Thyroid gland (tissue), 4 donors: ENCODE measurements around the gene PBX2. TPM values are rescaled to one million over a fixed set of nuclear protein-coding genes. Genes with fewer than 3 reads are reported as not detected.
"Not testable (repeated sequence)": the region's sequence is repeated elsewhere in the genome, so short reads cannot be mapped to it uniquely, and the experiment has no call there.

Experiments used
- DNase-seq, 2 donors: peaks; one replicate each; pipeline ENCODE4 v3.0.0-alpha.2; 2019
- H3K27ac ChIP-seq, 3 donors: fragments of 200-600 bp; sonication (generic); 1 replicate in 2 of 3; 2 replicates in 1 of 3; pipeline ENCODE4 v1.5.1; 2016 to 2019; ENCODE audit warnings: mild to moderate bottlenecking in 1 of 3, moderate library complexity in 1 of 3
- H3K27me3 ChIP-seq: fragments of 200-600 bp; sonication (generic); one replicate; pipeline ENCODE4 v1.5.1; 2019
- H3K36me3 ChIP-seq, 2 donors: fragments of 200-600 bp; sonication (generic); one replicate each; pipeline ENCODE4 v1.5.1; 2016 to 2019
- H3K4me1 ChIP-seq, 2 donors: fragments of 200-600 bp; sonication (generic); one replicate each; pipeline ENCODE4 v1.5.1; 2017 to 2019
- H3K4me3 ChIP-seq, 3 donors: fragments of 200-600 bp; sonication (generic); replicated peaks in 1 of 3; 1 replicate in 2 of 3; 2 replicates in 1 of 3; pipeline ENCODE4 v1.5.1; 2016; ENCODE audit warnings: mild to moderate bottlenecking in 1 of 3
- H3K9me3 ChIP-seq: fragments of 200-600 bp; sonication (generic); one replicate; pipeline ENCODE4 v1.5.1; 2017
- POLR2A ChIP-seq, 2 donors: fragments of 450-650 bp; IDR thresholded peaks; one replicate each; pipeline ENCODE4 v1.6.1; 2017; ENCODE audit warnings: antibody characterized with exemption in 2 of 2, mild to moderate bottlenecking in 2 of 2, moderate library complexity in 1 of 2
- WGBS, 2 donors: methylation state at CpG; one replicate each; pipeline ENCODE4 v1.1.5; 2017; 5-methylcytosine and 5-hydroxymethylcytosine counted together
- intact Hi-C: fragments of 100-400 bp; cut with DNase I; formaldehyde crosslinking; loops from one replicate; pipeline ENCODE4 v1.15.1; 2023
- total RNA-seq, 4 donors: library from RNA; depleted of rRNA; stranded (reverse); fragments of >200 nt; gene quantifications; one replicate each; pipeline ENCODE4 v1.2.3, GENCODE V29; 2016
- TF ChIP-seq, protein P1 (sequence below), 6 experiments: fragments of 200-600 bp in 3 of 6; fragments of 450-650 bp in 3 of 6; sonication (generic) in 3 of 6; IDR thresholded peaks; one replicate each; pipeline ENCODE4 v1.5.1; 2016 to 2019; ENCODE audit warnings: antibody characterized with exemption in 6 of 6, mild to moderate bottlenecking in 2 of 6, inconsistent platforms in 1 of 6, moderate library complexity in 1 of 6

PBX2 gene
- total RNA-seq, 4 donors from 2014 or later, result 66.0 to 93.4 (median 74.2) TPM

DNA sequence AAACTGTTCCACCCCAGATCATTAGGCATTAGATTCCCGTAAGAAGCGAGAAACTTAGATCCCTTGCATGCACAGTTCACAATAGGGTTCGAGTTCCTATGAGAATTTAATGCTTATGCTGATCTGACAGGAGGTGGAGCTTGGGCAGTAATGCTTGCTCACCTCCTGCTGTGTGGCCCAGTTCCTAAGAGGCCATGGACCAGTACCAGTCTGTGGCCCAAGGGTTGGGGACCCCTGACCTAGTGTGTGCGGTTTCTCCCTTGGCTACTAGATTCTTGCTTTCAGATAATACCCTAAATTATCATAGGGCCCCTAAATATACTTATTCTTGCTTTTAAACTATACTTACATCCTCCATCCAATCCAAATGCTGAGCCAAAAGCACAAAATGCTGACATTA, 4.4 kb upstream of the PBX2 start:
- no peak for DNase-seq
- 87 to 89% methylated on average over 4 of the region's 4 CpGs for WGBS, 2 donors
- no peaks in the 10 kb centered on the region for H3K27me3 ChIP-seq
- no peaks in the 10 kb centered on the region for H3K9me3 ChIP-seq
- intact Hi-C loops, result no loop called here
- TF ChIP-seq, protein P1, sequence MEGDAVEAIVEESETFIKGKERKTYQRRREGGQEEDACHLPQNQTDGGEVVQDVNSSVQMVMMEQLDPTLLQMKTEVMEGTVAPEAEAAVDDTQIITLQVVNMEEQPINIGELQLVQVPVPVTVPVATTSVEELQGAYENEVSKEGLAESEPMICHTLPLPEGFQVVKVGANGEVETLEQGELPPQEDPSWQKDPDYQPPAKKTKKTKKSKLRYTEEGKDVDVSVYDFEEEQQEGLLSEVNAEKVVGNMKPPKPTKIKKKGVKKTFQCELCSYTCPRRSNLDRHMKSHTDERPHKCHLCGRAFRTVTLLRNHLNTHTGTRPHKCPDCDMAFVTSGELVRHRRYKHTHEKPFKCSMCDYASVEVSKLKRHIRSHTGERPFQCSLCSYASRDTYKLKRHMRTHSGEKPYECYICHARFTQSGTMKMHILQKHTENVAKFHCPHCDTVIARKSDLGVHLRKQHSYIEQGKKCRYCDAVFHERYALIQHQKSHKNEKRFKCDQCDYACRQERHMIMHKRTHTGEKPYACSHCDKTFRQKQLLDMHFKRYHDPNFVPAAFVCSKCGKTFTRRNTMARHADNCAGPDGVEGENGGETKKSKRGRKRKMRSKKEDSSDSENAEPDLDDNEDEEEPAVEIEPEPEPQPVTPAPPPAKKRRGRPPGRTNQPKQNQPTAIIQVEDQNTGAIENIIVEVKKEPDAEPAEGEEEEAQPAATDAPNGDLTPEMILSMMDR (IDR thresholded peaks at IDR 0.05), result no peak
- TF ChIP-seq POLR2A (IDR thresholded peaks at IDR 0.05), result no peak
- no peaks in the 10 kb centered on the region for H3K36me3 ChIP-seq
- peaks cover 11 to 40% of the 10 kb centered on the region in 2 donors for H3K4me1 ChIP-seq
- peak overlapping the region in 2 of 3 donors; percentile 97 to 99 for H3K27ac ChIP-seq
- no peak overlapping the region for H3K4me3 ChIP-seq

DNA sequence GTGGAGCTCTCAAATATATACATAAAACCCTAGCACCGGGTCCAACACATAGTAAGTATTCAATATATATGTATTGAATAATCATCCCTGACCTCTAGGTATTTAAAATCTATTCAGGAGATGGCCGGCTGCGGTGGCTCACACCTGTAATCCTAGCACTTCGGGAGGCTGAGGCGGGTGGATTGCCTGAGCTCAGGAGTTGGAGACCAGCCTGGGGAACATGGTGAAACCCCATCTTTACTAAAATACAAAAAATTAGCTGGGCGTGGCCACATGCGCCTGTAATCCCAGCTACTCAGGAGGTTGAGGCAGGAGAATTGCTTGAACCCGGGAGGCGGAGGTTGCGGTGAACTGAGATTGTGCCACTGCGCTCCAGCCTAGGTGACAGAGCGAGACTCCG, 3.1 kb upstream of the PBX2 start:
- H3K9me3 ChIP-seq, result not testable (repeated sequence)

DNA sequence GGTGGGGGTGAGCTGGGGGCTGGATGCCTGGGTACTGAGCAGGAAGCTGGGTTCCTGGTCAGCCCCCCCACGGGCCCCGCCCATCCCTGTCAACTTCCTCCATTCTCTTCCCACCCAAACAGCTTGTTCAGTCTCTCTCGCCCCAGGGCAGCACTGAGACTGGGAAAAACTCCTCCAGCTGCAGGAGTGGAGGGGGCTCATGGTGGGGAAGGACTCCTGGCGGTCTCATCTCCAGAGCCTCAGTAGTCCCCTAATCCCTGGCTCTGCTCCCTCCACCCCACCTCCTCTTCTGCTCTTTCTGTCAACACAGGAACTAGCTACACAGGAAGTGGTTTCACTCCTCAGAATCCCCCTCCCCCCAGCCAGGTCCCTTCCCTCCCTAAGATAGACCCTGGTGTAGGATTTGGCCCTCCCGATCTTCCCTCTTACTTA, 2.6 kb upstream of the PBX2 start, which contains the start of gene GPSM3:
Gene GPSM3 (minus strand): TSS at position 36 of the 432 bp plus-strand sequence. CDS start 130 bp downstream, outside the sequence.
- Histone ChIP-seq H3K4me3 (no peak within 1 kb of the TSS), H3K36me3 (peaks cover 2% of the 10 kb centered on the region in 2 donors), H3K9me3 (no peaks in the 10 kb centered on the region), H3K27ac (peak within 1 kb of the TSS; percentile 51 to 99 (median 53)), H3K4me1 (peaks cover 24 to 54% of the 10 kb centered on the region in 2 donors), H3K27me3 (no peaks in the 10 kb centered on the region)
- TF ChIP-seq POLR2A (IDR thresholded peaks at IDR 0.05), result no peak
- TF ChIP-seq, protein P1 (IDR thresholded peaks at IDR 0.05), result no peak
- intact Hi-C loops, result no loop called here
- WGBS, 2 donors, result 40 to 42% methylated on average over 5 of the region's 5 CpGs
- peak in 1 of 2 donors; percentile 26 for DNase-seq

More for the DNA sequence above, 3.1 kb upstream of the PBX2 start:
- H3K36me3 ChIP-seq, intact Hi-C loops, DNase-seq, H3K27me3 ChIP-seq, H3K4me3 ChIP-seq: not testable (repeated sequence)
- 79 to 86% methylated on average over 13 of the region's 13 CpGs for WGBS, 2 donors
- Histone ChIP-seq H3K4me1 (peaks cover 23 to 50% of the 10 kb centered on the region in 2 donors), H3K27ac (peak overlapping the region; percentile 51 to 99 (median 53))

DNA sequence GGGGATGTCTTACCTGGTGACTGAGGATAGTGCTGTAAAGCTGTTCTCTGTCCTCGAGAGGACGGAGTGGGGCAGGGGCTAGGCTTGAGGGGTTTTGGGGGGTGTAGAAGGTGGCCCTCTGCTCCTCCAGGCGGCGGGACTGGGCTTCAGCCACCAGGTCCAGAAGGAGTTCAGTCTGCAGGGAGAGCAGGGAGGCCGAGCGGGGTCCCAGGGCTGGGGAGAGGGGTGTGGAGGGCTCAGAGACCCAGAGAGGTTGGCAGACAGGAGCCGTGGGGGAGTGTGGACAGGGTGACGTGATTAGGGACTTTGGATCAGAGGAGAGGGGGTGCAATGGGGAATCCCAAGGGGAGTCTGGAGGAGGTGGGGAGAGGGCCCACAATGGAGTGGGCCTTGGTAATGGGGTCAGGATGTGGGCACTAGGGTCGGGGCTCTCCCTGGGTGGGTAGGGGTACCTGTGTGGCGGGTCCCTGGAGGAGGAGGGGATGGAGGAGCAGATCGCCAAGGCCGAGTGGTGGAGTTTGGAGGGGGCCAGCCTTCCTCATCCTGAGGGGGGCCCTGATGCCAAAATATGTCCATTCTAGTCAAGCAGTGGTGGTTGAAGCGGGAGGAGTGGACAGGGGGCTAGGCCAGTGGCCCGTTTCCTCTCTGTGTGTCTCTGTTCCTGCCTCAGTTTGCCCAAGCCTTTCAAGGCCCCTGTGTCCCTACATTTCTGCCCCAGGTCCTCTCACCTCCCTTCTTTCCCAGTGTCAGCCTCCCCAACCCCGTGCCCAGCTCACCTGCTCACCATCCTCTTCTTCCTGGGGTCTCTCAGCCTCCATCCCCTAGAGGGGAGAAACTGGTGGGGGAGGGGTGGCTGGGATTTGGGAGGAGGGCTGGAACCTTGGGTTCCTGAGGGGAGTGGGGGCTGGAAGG, 1.9 kb upstream of the PBX2 start:
- peaks cover 6 to 9% of the 10 kb centered on the region in 2 donors for H3K36me3 ChIP-seq
- intact Hi-C loops, result no loop called here
- no peak overlapping the region for H3K4me3 ChIP-seq
- H3K4me1 ChIP-seq, result peaks cover 21 to 54% of the 10 kb centered on the region in 2 donors
- peak overlapping the region; percentile 51 to 99 (median 53) for H3K27ac ChIP-seq
- WGBS, 2 donors, result 70 to 81% methylated on average over 14 to 15 of the region's 15 CpGs
- no peaks in the 10 kb centered on the region for H3K27me3 ChIP-seq
- no peak for DNase-seq
- H3K9me3 ChIP-seq, result no peaks in the 10 kb centered on the region
- TF ChIP-seq POLR2A (IDR thresholded peaks at IDR 0.05), result no peak
- TF ChIP-seq, protein P1 (IDR thresholded peaks at IDR 0.05), result no peak

DNA sequence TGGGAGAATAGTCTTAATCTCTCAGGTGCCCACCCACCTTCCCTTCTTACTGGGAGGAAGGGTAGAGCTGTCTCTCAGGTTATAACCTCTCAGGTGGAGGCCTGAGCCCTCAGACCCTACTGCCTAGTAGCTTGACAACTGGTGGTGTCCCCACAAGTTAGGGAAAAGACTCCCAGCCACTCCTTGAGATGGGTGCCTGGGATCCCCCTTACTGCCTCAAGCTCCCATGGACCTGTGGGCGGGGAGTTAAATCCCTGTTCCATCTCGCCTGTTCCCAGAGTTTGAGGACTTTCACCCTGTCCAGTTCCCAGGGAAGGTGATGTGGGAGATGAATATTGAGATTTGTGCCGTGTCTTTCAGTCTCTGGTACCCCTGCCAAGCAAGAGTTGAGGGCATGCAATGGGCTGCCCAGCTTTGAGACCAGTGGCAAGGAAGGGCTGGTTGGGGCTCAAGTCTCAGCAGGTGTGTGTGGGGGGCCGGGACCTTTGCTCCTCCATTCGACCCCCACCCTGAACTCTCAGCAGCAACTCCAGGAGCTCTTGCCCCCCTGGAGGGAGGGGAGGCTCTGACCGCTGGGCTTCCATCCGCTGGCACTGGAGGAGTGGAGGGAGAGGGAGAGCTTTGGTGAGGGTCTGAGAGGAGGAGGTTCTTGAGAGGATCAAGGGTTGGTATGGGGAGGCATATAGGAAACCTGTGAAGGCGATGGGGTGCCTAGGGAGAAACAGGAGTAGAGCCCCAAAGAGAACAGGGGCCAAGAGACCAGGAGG, 1.1 kb upstream of the PBX2 start:
- TF ChIP-seq POLR2A (IDR thresholded peaks at IDR 0.05), result no peak
- TF ChIP-seq, protein P1 (IDR thresholded peaks at IDR 0.05), result no peak
- WGBS, 2 donors, result 84 to 86% methylated on average over 8 of the region's 8 CpGs
- H3K4me3 ChIP-seq, result no peak overlapping the region
- intact Hi-C loops, result no loop called here
- H3K4me1 ChIP-seq, result peaks cover 26 to 57% of the 10 kb centered on the region in 2 donors
- peak overlapping the region; percentile 97 to 99 (median 98) for H3K27ac ChIP-seq
- no peaks in the 10 kb centered on the region for H3K27me3 ChIP-seq
- DNase-seq, result no peak
- H3K36me3 ChIP-seq, result peaks cover 6 to 13% of the 10 kb centered on the region in 2 donors
- H3K9me3 ChIP-seq, result no peaks in the 10 kb centered on the region
